Measurements from ENCODE around the gene ARGLU1. TPM values are rescaled to one million over a fixed set of nuclear protein-coding genes. Genes with fewer than 3 reads are reported as not detected.
A peak's percentile ranks its signal among the peaks of the same experiment; 100 is the strongest.
"Not testable (repeated sequence)": the region's sequence is repeated elsewhere in the genome, so short reads cannot be mapped to it uniquely, and the experiment has no call there.

ARGLU1 gene
- total RNA-seq, result 100 to 1,000 TPM; 281 to 294 TPM
- polyA plus RNA-seq, result 10 to 100 TPM; 37.0 to 46.3 (median 40.3) TPM
- total RNA-seq, result 206 to 627 (median 377) reads per million in 6 experiments

- no peaks in the 10 kb centered on the region for H3K27me3 Mint-ChIP-seq
- POLR2A ChIA-PET, result interaction anchor here (0.7 to 6.1 kb wide), 5 partner anchors 9 to 1428 kb away, joined by 3 to 53 read pairs (median 3); partner anchors contain the start of gene EFNB2
These were observed at the start of gene ARGLU1 for GRCh38 chr13:106567474-106568298. Gene ARGLU1 (minus strand): TSS chr13:106568137. CDS start chr13:106567919, 218 bp downstream.

GRCh38 chr13:106617561-106617960 lies 49.6 kb upstream of the ARGLU1 start:
- H3K4me3 Mint-ChIP-seq, result no peak overlapping the region

More at GRCh38 chr13:106567474-106568298, at the start of gene ARGLU1:
- Mint-ChIP-seq H3K36me3 (peaks cover 0 to 7% (median 0%) of the 10 kb centered on the region in 3 donors), H3K9me3 (no peaks in the 10 kb centered on the region), H3K4me1 (peaks cover 35 to 68% (median 61%) of the 10 kb centered on the region in 4 donors), H3K4me3 (peak within 1 kb of the TSS; percentile 87 to 100 (median 97)), H3K27ac (peak within 1 kb of the TSS; percentile 90 to 98 (median 96))
- ATAC-seq (peak; percentile 84 to 91), DNase-seq (peak; percentile 90 to 98 (median 96))

GRCh38 chr13:106616729-106617128 lies 48.8 kb upstream of the ARGLU1 start:
- no peak overlapping the region for H3K27ac Mint-ChIP-seq
- H3K4me3 Mint-ChIP-seq, result no peak overlapping the region
- DNase-seq, result no peak
- H3K4me1 Mint-ChIP-seq, result peaks cover 0 to 7% (median 2%) of the 10 kb centered on the region in 4 donors
- no peak for ATAC-seq
- no peaks in the 10 kb centered on the region for H3K36me3 Mint-ChIP-seq
- peaks cover 2 to 11% (median 4%) of the 10 kb centered on the region in 5 donors for H3K27me3 Mint-ChIP-seq
- POLR2A ChIA-PET, result no interaction called here
- H3K9me3 Mint-ChIP-seq, result no peaks in the 10 kb centered on the region

More at GRCh38 chr13:106617561-106617960, 49.6 kb upstream of the ARGLU1 start:
- H3K27ac Mint-ChIP-seq, result no peak overlapping the region
- DNase-seq (no peak), ATAC-seq (no peak)
- H3K36me3 Mint-ChIP-seq, result no peaks in the 10 kb centered on the region
- H3K4me1 Mint-ChIP-seq, result peaks cover 0 to 7% (median 2%) of the 10 kb centered on the region in 4 donors
- POLR2A ChIA-PET, result no interaction called here
- no peaks in the 10 kb centered on the region for H3K9me3 Mint-ChIP-seq
- H3K27me3 Mint-ChIP-seq, result peaks cover 3 to 15% (median 4%) of the 10 kb centered on the region in 5 donors

GRCh38 chr13:106614874-106615273 lies 46.9 kb upstream of the ARGLU1 start:
- Mint-ChIP-seq H3K4me1 (peaks cover 0 to 3% (median 1%) of the 10 kb centered on the region in 4 donors), H3K27me3 (peaks cover under 1 to 16% (median 9%) of the 10 kb centered on the region in 5 donors), H3K4me3 (no peak overlapping the region), H3K36me3 (no peaks in the 10 kb centered on the region), H3K27ac (no peak overlapping the region), H3K9me3 (no peaks in the 10 kb centered on the region)
- POLR2A ChIA-PET, result no interaction called here
- no peak for ATAC-seq
- DNase-seq, result no peak

GRCh38 chr13:106612688-106613087 lies 44.8 kb upstream of the ARGLU1 start:
- Mint-ChIP-seq H3K4me3 (no peak overlapping the region), H3K36me3 (no peaks in the 10 kb centered on the region), H3K9me3 (no peaks in the 10 kb centered on the region), H3K27me3 (peaks cover 4 to 22% (median 15%) of the 10 kb centered on the region in 5 donors), H3K4me1 (no peaks in the 10 kb centered on the region), H3K27ac (no peak overlapping the region)
- ATAC-seq, result no peak
- POLR2A ChIA-PET, result no interaction called here
- no peak for DNase-seq

- H3K4me3 Mint-ChIP-seq, result no peak overlapping the region
- no peaks in the 10 kb centered on the region for H3K4me1 Mint-ChIP-seq
- H3K27ac Mint-ChIP-seq, result no peak overlapping the region
- ATAC-seq, result no peak
- peaks cover 0 to 4% (median 0%) of the 10 kb centered on the region in 9 donors for H3K9me3 Mint-ChIP-seq
- POLR2A ChIA-PET, result no interaction called here
- H3K27me3 Mint-ChIP-seq, result peaks cover 4 to 24% (median 18%) of the 10 kb centered on the region in 5 donors
- peaks cover 0 to 4% (median 3%) of the 10 kb centered on the region in 3 donors for H3K36me3 Mint-ChIP-seq
- no peak for DNase-seq
These were observed 42.5 kb upstream of the ARGLU1 start for GRCh38 chr13:106610486-106610885.

- Mint-ChIP-seq H3K4me3 (no peak overlapping the region), H3K4me1 (no peaks in the 10 kb centered on the region), H3K9me3 (peaks cover 0 to 4% (median 0%) of the 10 kb centered on the region in 9 donors), H3K27me3 (peaks cover 7 to 24% (median 21%) of the 10 kb centered on the region in 5 donors), H3K36me3 (peaks cover 0 to 4% (median 3%) of the 10 kb centered on the region in 3 donors), H3K27ac (no peak overlapping the region)
- POLR2A ChIA-PET, result no interaction called here
- ATAC-seq (no peak), DNase-seq (no peak)
These were observed 41.2 kb upstream of the ARGLU1 start for GRCh38 chr13:106609116-106609515.

GRCh38 chr13:106603546-106603945 lies 35.6 kb upstream of the ARGLU1 start:
- POLR2A ChIA-PET, result no interaction called here
- Mint-ChIP-seq H3K27me3 (peaks cover 3 to 15% (median 11%) of the 10 kb centered on the region in 5 donors), H3K27ac (peak overlapping the region in 1 of 10 donors; percentile 38), H3K9me3 (peaks cover 0 to 4% (median 0%) of the 10 kb centered on the region in 9 donors), H3K36me3 (peaks cover 0 to 5% (median 3%) of the 10 kb centered on the region in 3 donors), H3K4me1 (peaks cover 11 to 24% (median 16%) of the 10 kb centered on the region in 4 donors), H3K4me3 (no peak overlapping the region)
- DNase-seq, result no peak
- no peak for ATAC-seq

GRCh38 chr13:106602178-106602577 lies 34.2 kb upstream of the ARGLU1 start:
- DNase-seq (no peak), ATAC-seq (no peak)
- H3K36me3 Mint-ChIP-seq, result peaks cover 0 to 9% (median 3%) of the 10 kb centered on the region in 3 donors
- peaks cover 5 to 12% (median 11%) of the 10 kb centered on the region in 5 donors for H3K27me3 Mint-ChIP-seq
- H3K4me3 Mint-ChIP-seq, result no peak overlapping the region
- POLR2A ChIA-PET, result no interaction called here
- peaks cover 11 to 24% (median 16%) of the 10 kb centered on the region in 4 donors for H3K4me1 Mint-ChIP-seq
- H3K27ac Mint-ChIP-seq, result peak overlapping the region in 2 of 10 donors; percentile 22 to 53
- peaks cover 0 to 4% (median 0%) of the 10 kb centered on the region in 9 donors for H3K9me3 Mint-ChIP-seq

GRCh38 chr13:106601489-106601888 lies 33.6 kb upstream of the ARGLU1 start:
- POLR2A ChIA-PET, result no interaction called here
- Mint-ChIP-seq H3K4me3 (no peak overlapping the region), H3K27me3 (peaks cover 5 to 13% (median 11%) of the 10 kb centered on the region in 5 donors), H3K27ac (no peak overlapping the region), H3K36me3 (peaks cover 0 to 9% (median 3%) of the 10 kb centered on the region in 3 donors), H3K4me1 (peaks cover 11 to 24% (median 16%) of the 10 kb centered on the region in 4 donors), H3K9me3 (peaks cover 0 to 4% (median 0%) of the 10 kb centered on the region in 9 donors)
- ATAC-seq (no peak), DNase-seq (no peak)

GRCh38 chr13:106600798-106601135 lies 32.8 kb upstream of the ARGLU1 start:
- Mint-ChIP-seq H3K4me3 (peak overlapping the region in 3 of 10 donors; percentile 1 to 78 (median 70)), H3K4me1 (peaks cover 11 to 24% (median 16%) of the 10 kb centered on the region in 4 donors), H3K27me3 (peaks cover 5 to 15% (median 11%) of the 10 kb centered on the region in 5 donors)
- H3K36me3 Mint-ChIP-seq, POLR2A ChIA-PET, H3K9me3 Mint-ChIP-seq, H3K27ac Mint-ChIP-seq, ATAC-seq, DNase-seq: not testable (repeated sequence)

GRCh38 chr13:106599875-106600797 lies 32.2 kb upstream of the ARGLU1 start:
- peak overlapping the region in 5 of 10 donors; percentile 15 to 78 (median 65) for H3K27ac Mint-ChIP-seq
- DNase-seq (peak in 5 of 10 donors; percentile 9 to 60 (median 23)), ATAC-seq (peak; percentile 47 to 49)
- H3K4me1 Mint-ChIP-seq, result peaks cover 11 to 24% (median 16%) of the 10 kb centered on the region in 4 donors
- no peaks in the 10 kb centered on the region for H3K9me3 Mint-ChIP-seq
- H3K36me3 Mint-ChIP-seq, result peaks cover 0 to 5% (median 0%) of the 10 kb centered on the region in 3 donors
- peak overlapping the region in 8 of 10 donors; percentile 1 to 78 (median 43) for H3K4me3 Mint-ChIP-seq
- peaks cover 5 to 18% (median 11%) of the 10 kb centered on the region in 5 donors for H3K27me3 Mint-ChIP-seq
- POLR2A ChIA-PET, result no interaction called here
